SK-N-SH (cell line): Measurements from ENCODE around the gene CHPF. TPM values are rescaled to one million over a fixed set of nuclear protein-coding genes. Genes with fewer than 3 reads are reported as not detected.

ENCODE experiments used
- CTCF ChIA-PET: fragments of 300-600, 350-600 bp; formaldehyde crosslinking; extraction: SDS; loops from one replicate; lab custom pipeline; 2021; lab: Yijun Ruan, JAX
- POLR2A ChIA-PET: fragments of 350-600 bp; sonication (Branson Sonifier 250); formaldehyde crosslinking; extraction: SDS; loops from one replicate; lab custom pipeline; 2020; ENCODE audit warnings: antibody characterized with exemption, inconsistent platforms; lab: Yijun Ruan, JAX
- DNase-seq: peaks from one replicate; pipeline ENCODE4 v3.0.0; 2012
- H2AFZ ChIP-seq: fragments of 200-600 bp; sonication (generic); 2 replicates; pipeline ENCODE4 v1.8.1; 2016; ENCODE audit warnings: antibody characterized with exemption, mild to moderate bottlenecking, low read depth
- H3F3A ChIP-seq: fragments of 200-600 bp; sonication (generic); replicated peaks from 2 replicates; pipeline ENCODE3; 2016; ENCODE audit warnings: antibody characterized with exemption, mild to moderate bottlenecking; ENCODE audit not compliant: insufficient read depth
- H3K27ac ChIP-seq, 2 experiments: fragments of 200-500 bp in 1 of 2; fragments of 200-600 bp in 1 of 2; sonication (Bioruptor generic) in 1 of 2; sonication (generic), shearing (Covaris generic) in 1 of 2; 2 replicates each; pipeline versions ENCODE4 v1.5.1 to v1.6.1; 2014 to 2016; ENCODE audit warnings: low read depth in 2 of 2, inconsistent platforms in 1 of 2, low read length in 1 of 2, mild to moderate bottlenecking in 1 of 2, mixed read lengths in 1 of 2
- H3K27me3 ChIP-seq: fragments of 200-600 bp; sonication (generic), shearing (Covaris generic); 2 replicates; pipeline ENCODE4 v1.6.1; 2016; ENCODE audit warnings: mixed run types; ENCODE audit not compliant: insufficient read depth
- H3K36me3 ChIP-seq, 2 experiments: fragments of 200-500 bp in 1 of 2; fragments of 200-600 bp in 1 of 2; sonication (Bioruptor generic) in 1 of 2; sonication (generic) in 1 of 2; replicated peaks in 1 of 2; 2 replicates each; pipeline versions ENCODE3 to v1.5.1; 2014 to 2016; ENCODE audit warnings: low read length in 1 of 2, mild to moderate bottlenecking in 1 of 2; ENCODE audit not compliant: insufficient read depth in 2 of 2, control insufficient read depth in 1 of 2
- H3K4me1 ChIP-seq, 2 experiments: fragments of 200-500 bp in 1 of 2; fragments of 200-600 bp in 1 of 2; sonication (Bioruptor generic) in 1 of 2; sonication (generic), shearing (Covaris generic) in 1 of 2; 2 replicates each; pipeline versions ENCODE4 v1.5.1 to v1.6.1; 2014 to 2016; ENCODE audit warnings: low read depth in 1 of 2, low read length in 1 of 2, mixed run types in 1 of 2; ENCODE audit not compliant: insufficient read depth in 2 of 2, control insufficient read depth in 1 of 2
- H3K4me2 ChIP-seq: fragments of 200-600 bp; sonication (generic), shearing (Covaris generic); 2 replicates; pipeline ENCODE4 v1.6.1; 2017; ENCODE audit warnings: mixed run types
- H3K4me3 ChIP-seq, 2 experiments: fragments of 200-500 bp in 1 of 2; fragments of 200-600 bp in 1 of 2; sonication (Bioruptor generic) in 1 of 2; sonication (generic), shearing (Covaris generic) in 1 of 2; 2 replicates each; pipeline versions ENCODE4 v1.5.1 to v1.8.1; 2014 to 2016; ENCODE audit warnings: low read depth in 2 of 2, inconsistent platforms in 1 of 2, low read length in 1 of 2, mild to moderate bottlenecking in 1 of 2, mixed read lengths in 1 of 2, moderate library complexity in 1 of 2
- H3K79me2 ChIP-seq: fragments of 200-600 bp; sonication (generic); 2 replicates; pipeline ENCODE4 v1.8.1; 2017; ENCODE audit warnings: mild to moderate bottlenecking; ENCODE audit not compliant: insufficient read depth
- H3K9ac ChIP-seq: fragments of 200-600 bp; sonication (generic); 2 replicates; pipeline ENCODE4 v1.6.1; 2017; ENCODE audit warnings: mixed run types
- H3K9me2 ChIP-seq: fragments of 200-600 bp; sonication (generic); 2 replicates; pipeline ENCODE4 v1.6.1; 2017; ENCODE audit warnings: mixed run types
- H3K9me3 ChIP-seq: fragments of 200-600 bp; sonication (generic); 2 replicates; pipeline ENCODE4 v1.6.1; 2017; ENCODE audit warnings: mixed run types, mild to moderate bottlenecking, moderate library complexity
- H4K20me1 ChIP-seq: fragments of 200-600 bp; sonication (generic); 2 replicates; pipeline ENCODE4 v1.6.1; 2017; ENCODE audit warnings: mild to moderate bottlenecking, mixed run types; ENCODE audit not compliant: insufficient read depth
- CHD2 ChIP-seq: fragments of 150-350 bp; IDR thresholded peaks from 2 replicates; pipeline ENCODE4 v1.6.1; 2018; ENCODE audit warnings: low read length; ENCODE audit not compliant: partially characterized antibody
- EP300 ChIP-seq, 2 experiments: IDR thresholded peaks; 2 replicates each; pipeline versions ENCODE4 v1.4.0 to v1.6.1; 2012; ENCODE audit warnings: borderline replicate concordance in 1 of 2, low read depth in 1 of 2, low read length in 1 of 2
- FOSL2 ChIP-seq: IDR thresholded peaks from 2 replicates; pipeline ENCODE4 v1.4.0; 2012; ENCODE audit warnings: low read depth, mild to moderate bottlenecking, moderate library complexity, borderline replicate concordance
- GABPA ChIP-seq: IDR thresholded peaks from 2 replicates; pipeline ENCODE4 v1.4.0; 2012; ENCODE audit warnings: low read depth, mild to moderate bottlenecking
- JUND ChIP-seq: IDR thresholded peaks from 2 replicates; pipeline ENCODE4 v1.4.0; 2012
- MXI1 ChIP-seq: IDR thresholded peaks from 2 replicates; pipeline ENCODE4 v1.6.1; 2012; ENCODE audit warnings: mild to moderate bottlenecking, low read depth, low read length, improper control_type of control experiment
- NFIC ChIP-seq: IDR thresholded peaks from 2 replicates; pipeline ENCODE4 v1.4.0; 2012; ENCODE audit warnings: borderline replicate concordance
- NRF1 ChIP-seq: IDR thresholded peaks from 2 replicates; pipeline ENCODE4 v1.6.1; 2012; ENCODE audit warnings: low read depth, mild to moderate bottlenecking, low read length
- RAD21 ChIP-seq: IDR thresholded peaks from 2 replicates; pipeline ENCODE4 v1.6.1; 2012; ENCODE audit warnings: mild to moderate bottlenecking, low read length
- RFX5 ChIP-seq: IDR thresholded peaks from 2 replicates; pipeline ENCODE4 v1.6.1; 2012; ENCODE audit warnings: mild to moderate bottlenecking, improper control_type of control experiment, low read length
- SMC3 ChIP-seq: IDR thresholded peaks from 2 replicates; pipeline ENCODE4 v1.6.1; 2012; ENCODE audit warnings: low read depth, low read length, improper control_type of control experiment
- TAF1 ChIP-seq: IDR thresholded peaks from 2 replicates; pipeline ENCODE4 v1.6.1; 2012; ENCODE audit warnings: low read depth, mild to moderate bottlenecking, low read length, moderate library complexity, borderline replicate concordance
- TCF12 ChIP-seq: IDR thresholded peaks from 2 replicates; pipeline ENCODE4 v1.4.0; 2012
- TEAD4 ChIP-seq: IDR thresholded peaks from 2 replicates; pipeline ENCODE4 v1.4.0; 2012; ENCODE audit warnings: mild to moderate bottlenecking, borderline replicate concordance; ENCODE audit not compliant: insufficient read depth
- YY1 ChIP-seq: IDR thresholded peaks from 2 replicates; pipeline ENCODE4 v1.4.0; 2012; ENCODE audit warnings: low read depth, mild to moderate bottlenecking
- WGBS: methylation state at CpG from one replicate; pipeline ENCODE4 v1.1.6; 2017; ENCODE audit warnings: low lambda C conversion rate; 5-methylcytosine and 5-hydroxymethylcytosine counted together
- polyA plus RNA-seq, 3 experiments: library from polyadenylated mRNA; depleted of rRNA; stranded (reverse); fragments of >200 nt; gene quantifications; 2 replicates each; pipeline ENCODE4 v1.2.3, GENCODE V29; 2012
- TF ChIP-seq, protein P1 (sequence below): IDR thresholded peaks from 2 replicates; pipeline ENCODE4 v1.6.1; 2012; ENCODE audit warnings: mild to moderate bottlenecking, low read depth, low read length, moderate library complexity
- TF ChIP-seq, protein P2 (sequence below): fragments of 150-350 bp; IDR thresholded peaks from 2 replicates; pipeline ENCODE4 v1.6.1; 2017; ENCODE audit warnings: antibody characterized with exemption, low read length, low read depth, borderline replicate concordance
- TF ChIP-seq, protein P3 (sequence below): IDR thresholded peaks from 2 replicates; pipeline ENCODE4 v1.4.0; 2012; ENCODE audit warnings: low read depth, borderline replicate concordance
- TF ChIP-seq, protein P4 (sequence below): IDR thresholded peaks from 2 replicates; pipeline ENCODE4 v1.4.0; 2012; ENCODE audit warnings: low read depth, borderline replicate concordance

The CHPF gene
- polyA plus RNA-seq, 1 of the 3 experiments (the other 2 are of a cell fraction): 141 TPM

DNA sequence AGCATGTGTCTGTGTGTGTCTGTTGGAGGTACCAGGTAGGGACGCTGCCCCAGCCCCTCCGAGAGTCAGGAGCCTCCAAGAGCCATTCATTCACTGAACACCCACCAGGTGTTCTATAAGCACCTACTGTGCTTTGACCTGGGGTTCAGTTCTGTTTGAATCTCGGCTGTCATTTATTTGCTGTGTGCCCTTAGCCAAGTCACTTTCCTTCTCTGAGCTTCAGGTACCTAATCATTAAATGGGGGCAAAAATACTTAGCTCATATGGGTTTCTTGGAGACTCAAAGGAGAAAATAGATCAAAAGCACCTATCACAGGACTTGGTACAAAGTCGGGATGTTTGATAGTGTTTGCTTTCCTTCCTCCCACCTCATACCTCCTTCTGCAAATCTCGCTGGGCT is 16.1 kb downstream of the CHPF start:
- H3K9ac ChIP-seq: no peak overlapping the region
- no peaks in the 10 kb centered on the region for H3K9me3 ChIP-seq
- TF ChIP-seq NFIC (no peak), FOSL2 (no peak), YY1 (no peak), GABPA (no peak), TCF12 (no peak), RAD21 (no peak), RFX5 (no peak), CHD2 (no peak), EP300 (IDR thresholded peaks at IDR 0.05; ENCODE audit: borderline replicate concordance in 1 of 2, low read depth in 1 of 2, low read length in 1 of 2) (no peak), NRF1 (no peak), TEAD4 (no peak), JUND (no peak), TAF1 (no peak), SMC3 (no peak), MXI1 (no peak)
- TF ChIP-seq, protein P1, sequence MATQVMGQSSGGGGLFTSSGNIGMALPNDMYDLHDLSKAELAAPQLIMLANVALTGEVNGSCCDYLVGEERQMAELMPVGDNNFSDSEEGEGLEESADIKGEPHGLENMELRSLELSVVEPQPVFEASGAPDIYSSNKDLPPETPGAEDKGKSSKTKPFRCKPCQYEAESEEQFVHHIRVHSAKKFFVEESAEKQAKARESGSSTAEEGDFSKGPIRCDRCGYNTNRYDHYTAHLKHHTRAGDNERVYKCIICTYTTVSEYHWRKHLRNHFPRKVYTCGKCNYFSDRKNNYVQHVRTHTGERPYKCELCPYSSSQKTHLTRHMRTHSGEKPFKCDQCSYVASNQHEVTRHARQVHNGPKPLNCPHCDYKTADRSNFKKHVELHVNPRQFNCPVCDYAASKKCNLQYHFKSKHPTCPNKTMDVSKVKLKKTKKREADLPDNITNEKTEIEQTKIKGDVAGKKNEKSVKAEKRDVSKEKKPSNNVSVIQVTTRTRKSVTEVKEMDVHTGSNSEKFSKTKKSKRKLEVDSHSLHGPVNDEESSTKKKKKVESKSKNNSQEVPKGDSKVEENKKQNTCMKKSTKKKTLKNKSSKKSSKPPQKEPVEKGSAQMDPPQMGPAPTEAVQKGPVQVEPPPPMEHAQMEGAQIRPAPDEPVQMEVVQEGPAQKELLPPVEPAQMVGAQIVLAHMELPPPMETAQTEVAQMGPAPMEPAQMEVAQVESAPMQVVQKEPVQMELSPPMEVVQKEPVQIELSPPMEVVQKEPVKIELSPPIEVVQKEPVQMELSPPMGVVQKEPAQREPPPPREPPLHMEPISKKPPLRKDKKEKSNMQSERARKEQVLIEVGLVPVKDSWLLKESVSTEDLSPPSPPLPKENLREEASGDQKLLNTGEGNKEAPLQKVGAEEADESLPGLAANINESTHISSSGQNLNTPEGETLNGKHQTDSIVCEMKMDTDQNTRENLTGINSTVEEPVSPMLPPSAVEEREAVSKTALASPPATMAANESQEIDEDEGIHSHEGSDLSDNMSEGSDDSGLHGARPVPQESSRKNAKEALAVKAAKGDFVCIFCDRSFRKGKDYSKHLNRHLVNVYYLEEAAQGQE: no peak
- TF ChIP-seq, protein P2, sequence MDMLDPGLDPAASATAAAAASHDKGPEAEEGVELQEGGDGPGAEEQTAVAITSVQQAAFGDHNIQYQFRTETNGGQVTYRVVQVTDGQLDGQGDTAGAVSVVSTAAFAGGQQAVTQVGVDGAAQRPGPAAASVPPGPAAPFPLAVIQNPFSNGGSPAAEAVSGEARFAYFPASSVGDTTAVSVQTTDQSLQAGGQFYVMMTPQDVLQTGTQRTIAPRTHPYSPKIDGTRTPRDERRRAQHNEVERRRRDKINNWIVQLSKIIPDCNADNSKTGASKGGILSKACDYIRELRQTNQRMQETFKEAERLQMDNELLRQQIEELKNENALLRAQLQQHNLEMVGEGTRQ: no peak
- TF ChIP-seq, protein P3, sequence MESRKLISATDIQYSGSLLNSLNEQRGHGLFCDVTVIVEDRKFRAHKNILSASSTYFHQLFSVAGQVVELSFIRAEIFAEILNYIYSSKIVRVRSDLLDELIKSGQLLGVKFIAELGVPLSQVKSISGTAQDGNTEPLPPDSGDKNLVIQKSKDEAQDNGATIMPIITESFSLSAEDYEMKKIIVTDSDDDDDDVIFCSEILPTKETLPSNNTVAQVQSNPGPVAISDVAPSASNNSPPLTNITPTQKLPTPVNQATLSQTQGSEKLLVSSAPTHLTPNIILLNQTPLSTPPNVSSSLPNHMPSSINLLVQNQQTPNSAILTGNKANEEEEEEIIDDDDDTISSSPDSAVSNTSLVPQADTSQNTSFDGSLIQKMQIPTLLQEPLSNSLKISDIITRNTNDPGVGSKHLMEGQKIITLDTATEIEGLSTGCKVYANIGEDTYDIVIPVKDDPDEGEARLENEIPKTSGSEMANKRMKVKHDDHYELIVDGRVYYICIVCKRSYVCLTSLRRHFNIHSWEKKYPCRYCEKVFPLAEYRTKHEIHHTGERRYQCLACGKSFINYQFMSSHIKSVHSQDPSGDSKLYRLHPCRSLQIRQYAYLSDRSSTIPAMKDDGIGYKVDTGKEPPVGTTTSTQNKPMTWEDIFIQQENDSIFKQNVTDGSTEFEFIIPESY: no peak
- TF ChIP-seq, protein P4, sequence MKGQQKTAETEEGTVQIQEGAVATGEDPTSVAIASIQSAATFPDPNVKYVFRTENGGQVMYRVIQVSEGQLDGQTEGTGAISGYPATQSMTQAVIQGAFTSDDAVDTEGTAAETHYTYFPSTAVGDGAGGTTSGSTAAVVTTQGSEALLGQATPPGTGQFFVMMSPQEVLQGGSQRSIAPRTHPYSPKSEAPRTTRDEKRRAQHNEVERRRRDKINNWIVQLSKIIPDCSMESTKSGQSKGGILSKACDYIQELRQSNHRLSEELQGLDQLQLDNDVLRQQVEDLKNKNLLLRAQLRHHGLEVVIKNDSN: no peak
- no peak overlapping the region for H3K4me2 ChIP-seq
- no peaks in the 10 kb centered on the region for H3K36me3 ChIP-seq
- CTCF ChIA-PET: interaction anchor here (1.1 to 62.1 kb wide), 10 partner anchors 13 to 137 kb away, joined by 3 to 2824 read pairs (median 44); partner anchors contain the start of genes ASIC4, CHPF, DNPEP and GMPPA
- no peak overlapping the region for H2AFZ ChIP-seq
- H3F3A ChIP-seq: no peaks in the 10 kb centered on the region
- POLR2A ChIA-PET: interaction anchor here (0.6 to 8.0 kb wide), 10 partner anchors 11 to 139 kb away, joined by 3 to 210 read pairs (median 7); partner anchors contain the start of genes ASIC4, DNPEP, GMPPA and INHA
- H3K79me2 ChIP-seq: no peaks in the 10 kb centered on the region
- whole genome bisulfite sequencing: 53% methylated on average over 3 of the region's 5 CpGs
- peak overlapping the region in 1 of 2 experiments; percentile 98; a peak in 2 of 4 replicates for H3K27ac ChIP-seq
- H3K4me1 ChIP-seq: peaks cover 0 to 52% of the 10 kb centered on the region in 2 experiments; a peak in 2 of 4 replicates
- H3K27me3 ChIP-seq: no peaks in the 10 kb centered on the region; the same call in 1 of the 2 replicates
- no peaks in the 10 kb centered on the region for H4K20me1 ChIP-seq
- DNase-seq: no peak
- H3K9me2 ChIP-seq: no peaks in the 10 kb centered on the region
- no peak overlapping the region; a peak in 1 of 4 replicates for H3K4me3 ChIP-seq
